ENCODE results near the gene SRCIN1.
A peak's percentile ranks its signal among the peaks of the same experiment; 100 is the strongest.

The SRCIN1 gene

GRCh38 chr17:38565853-38566665 lies 39.7 kb downstream of the SRCIN1 start:
- H3K4me1 Mint-ChIP-seq, result peaks cover 15% of the 10 kb centered on the region
- no peaks in the 10 kb centered on the region for H3K9me3 Mint-ChIP-seq
- peaks cover 93% of the 10 kb centered on the region for H3K27me3 Mint-ChIP-seq (ENCODE audit: low read depth)
- H3K4me3 Mint-ChIP-seq, result no peak overlapping the region
- H3K36me3 Mint-ChIP-seq (ENCODE audit: low read depth), result no peaks in the 10 kb centered on the region
- no peak for TF ChIP-seq CTCF (IDR thresholded peaks at IDR 0.05; ENCODE audit: unreplicated experiment in 3 of 3)
- no peak overlapping the region for H3K27ac Mint-ChIP-seq

GRCh38 chr17:38564869-38565268 lies 40.9 kb downstream of the SRCIN1 start:
- no peaks in the 10 kb centered on the region for H3K36me3 Mint-ChIP-seq (ENCODE audit: low read depth)
- TF ChIP-seq CTCF (IDR thresholded peaks at IDR 0.05; ENCODE audit: unreplicated experiment in 3 of 3), result no peak
- peaks cover 13% of the 10 kb centered on the region for H3K4me1 Mint-ChIP-seq

GRCh38 chr17:38564254-38564837 lies 41.4 kb downstream of the SRCIN1 start:
- Mint-ChIP-seq H3K4me3 (peak overlapping the region in 1 of 3 experiments; percentile 66), H3K27ac (no peak overlapping the region)
- TF ChIP-seq CTCF (IDR thresholded peaks at IDR 0.05; ENCODE audit: unreplicated experiment in 3 of 3), result no peak

More at GRCh38 chr17:38564869-38565268, 40.9 kb downstream of the SRCIN1 start:
- H3K9me3 Mint-ChIP-seq, result no peaks in the 10 kb centered on the region
- no peak overlapping the region for H3K27ac Mint-ChIP-seq
- no peak overlapping the region for H3K4me3 Mint-ChIP-seq
- peaks cover 93% of the 10 kb centered on the region for H3K27me3 Mint-ChIP-seq (ENCODE audit: low read depth)

GRCh38 chr17:38563362-38564253 lies 42.1 kb downstream of the SRCIN1 start:
- H3K4me1 Mint-ChIP-seq, result peaks cover 18% of the 10 kb centered on the region
- no peak for TF ChIP-seq CTCF (IDR thresholded peaks at IDR 0.05; ENCODE audit: unreplicated experiment in 3 of 3)
- H3K27me3 Mint-ChIP-seq (ENCODE audit: low read depth), result peaks cover 93% of the 10 kb centered on the region
- H3K27ac Mint-ChIP-seq, result no peak overlapping the region
- no peaks in the 10 kb centered on the region for H3K9me3 Mint-ChIP-seq
- H3K4me3 Mint-ChIP-seq, result peak overlapping the region in 1 of 3 experiments; percentile 66
- no peaks in the 10 kb centered on the region for H3K36me3 Mint-ChIP-seq (ENCODE audit: low read depth)

More at GRCh38 chr17:38564254-38564837, 41.4 kb downstream of the SRCIN1 start:
- Mint-ChIP-seq H3K4me1 (peaks cover 11% of the 10 kb centered on the region), H3K36me3 (ENCODE audit: low read depth) (no peaks in the 10 kb centered on the region), H3K9me3 (no peaks in the 10 kb centered on the region), H3K27me3 (ENCODE audit: low read depth) (peaks cover 93% of the 10 kb centered on the region)

GRCh38 chr17:38562903-38563302 lies 42.8 kb downstream of the SRCIN1 start:
- peaks cover 93% of the 10 kb centered on the region for H3K27me3 Mint-ChIP-seq (ENCODE audit: low read depth)
- TF ChIP-seq CTCF (IDR thresholded peaks at IDR 0.05; ENCODE audit: unreplicated experiment in 3 of 3), result no peak
- no peaks in the 10 kb centered on the region for H3K36me3 Mint-ChIP-seq (ENCODE audit: low read depth)
- no peaks in the 10 kb centered on the region for H3K9me3 Mint-ChIP-seq
- H3K27ac Mint-ChIP-seq, result no peak overlapping the region
- no peak overlapping the region for H3K4me3 Mint-ChIP-seq
- peaks cover 15% of the 10 kb centered on the region for H3K4me1 Mint-ChIP-seq

Measured in nephron (organoid).